A549 (cell line): ENCODE results near the gene TMPRSS4.

Experiments used
- BHLHE40 ChIP-seq: IDR thresholded peaks from 2 replicates; pipeline ENCODE4 v1.6.1; 2012; ENCODE audit warnings: low read depth, low read length, inconsistent platforms
- CTCF ChIP-seq: fragments of >200 bp; sonication (Bioruptor Twin); formaldehyde crosslinking; IDR thresholded peaks from 3 replicates; pipeline ENCODE4 v1.5.1; 2016
- EP300 ChIP-seq, 2 experiments: fragments of >200 bp; sonication (Bioruptor Twin); formaldehyde crosslinking; IDR thresholded peaks; 2 replicates in 1 of 2; 3 replicates in 1 of 2; pipeline ENCODE4 v1.6.1; 2016 to 2017
- MYC ChIP-seq: IDR thresholded peaks from 2 replicates; pipeline ENCODE4 v1.6.1; 2012; ENCODE audit warnings: mild to moderate bottlenecking, inconsistent platforms, low read length, improper control_type of control experiment, borderline replicate concordance
- NPAS2 ChIP-seq: fragments of 250-450 bp; sonication (Bioruptor Pico); IDR thresholded peaks from 2 replicates; pipeline ENCODE4 v1.8.0; 2022; ENCODE audit warnings: mild to moderate bottlenecking, moderate library complexity, borderline replicate concordance
- POLR2A ChIP-seq: IDR thresholded peaks from 2 replicates; pipeline ENCODE4 v1.6.1; 2012; ENCODE audit warnings: mild to moderate bottlenecking, low read length
- SMC3 ChIP-seq: fragments of >200 bp; sonication (Bioruptor Twin); formaldehyde crosslinking; IDR thresholded peaks from 3 replicates; pipeline ENCODE4 v1.6.1; 2018; ENCODE audit warnings: inconsistent platforms
- TF ChIP-seq, protein P1 (sequence below): fragments of 250-450 bp; sonication (Bioruptor Pico); IDR thresholded peaks from 2 replicates; pipeline ENCODE4 v1.5.0; 2021; ENCODE audit warnings: mild to moderate bottlenecking, moderate library complexity, borderline replicate concordance
- TF ChIP-seq, protein P2 (sequence below): fragments of 250-450 bp; sonication (Bioruptor Pico); IDR thresholded peaks from 2 replicates; pipeline ENCODE4 v1.5.0; 2020; ENCODE audit warnings: low read depth, mild to moderate bottlenecking, moderate library complexity
- TF ChIP-seq, protein P3 (sequence below): fragments of 200-600 bp; sonication (generic); IDR thresholded peaks from 2 replicates; pipeline ENCODE4 v1.6.1; 2016; ENCODE audit warnings: antibody characterized with exemption, mild to moderate bottlenecking, moderate library complexity

DNA sequence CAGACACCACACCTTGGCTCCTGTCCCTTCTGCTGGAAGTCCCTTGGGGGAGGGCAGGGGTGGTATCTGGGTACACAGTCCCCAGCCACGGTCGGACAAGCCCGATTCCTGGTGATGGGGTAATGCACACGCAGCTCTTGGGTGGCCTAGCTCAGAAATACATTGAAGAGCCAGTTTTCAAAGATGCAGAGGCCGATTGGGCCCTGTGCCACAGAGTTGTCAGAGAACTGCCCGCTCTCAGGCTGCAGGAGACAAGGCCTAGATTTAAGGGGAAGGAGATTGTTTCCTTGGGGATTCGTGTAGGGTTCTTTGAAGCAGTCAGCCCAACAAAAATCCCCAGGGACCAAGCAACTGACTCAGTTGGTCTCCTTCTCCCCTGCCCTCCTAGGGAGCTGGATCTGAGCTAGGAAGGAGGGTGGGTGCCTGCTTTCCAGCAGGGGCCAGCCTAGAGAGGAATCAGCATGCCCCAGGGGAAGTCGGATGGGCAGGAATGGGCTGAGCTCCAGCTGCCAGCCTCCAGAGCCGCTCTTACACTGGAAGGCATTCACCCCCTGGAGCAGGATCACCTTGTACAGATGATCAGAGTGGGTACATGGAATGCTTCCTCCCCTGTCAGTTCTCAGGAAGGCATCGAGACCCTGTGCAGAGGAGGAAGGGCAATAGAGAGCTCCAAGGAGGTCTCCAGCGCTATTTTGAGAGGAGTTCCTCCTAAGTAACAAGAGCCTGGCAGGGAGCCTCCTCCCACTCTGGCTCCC lies 79.1 kb downstream of the TMPRSS4 start:
- TF ChIP-seq SMC3 = no peak
- no peak for TF ChIP-seq CTCF
- TF ChIP-seq, protein P1, sequence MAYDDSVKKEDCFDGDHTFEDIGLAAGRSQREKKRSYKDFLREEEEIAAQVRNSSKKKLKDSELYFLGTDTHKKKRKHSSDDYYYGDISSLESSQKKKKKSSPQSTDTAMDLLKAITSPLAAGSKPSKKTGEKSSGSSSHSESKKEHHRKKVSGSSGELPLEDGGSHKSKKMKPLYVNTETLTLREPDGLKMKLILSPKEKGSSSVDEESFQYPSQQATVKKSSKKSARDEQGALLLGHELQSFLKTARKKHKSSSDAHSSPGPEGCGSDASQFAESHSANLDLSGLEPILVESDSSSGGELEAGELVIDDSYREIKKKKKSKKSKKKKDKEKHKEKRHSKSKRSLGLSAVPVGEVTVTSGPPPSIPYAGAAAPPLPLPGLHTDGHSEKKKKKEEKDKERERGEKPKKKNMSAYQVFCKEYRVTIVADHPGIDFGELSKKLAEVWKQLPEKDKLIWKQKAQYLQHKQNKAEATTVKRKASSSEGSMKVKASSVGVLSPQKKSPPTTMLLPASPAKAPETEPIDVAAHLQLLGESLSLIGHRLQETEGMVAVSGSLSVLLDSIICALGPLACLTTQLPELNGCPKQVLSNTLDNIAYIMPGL (CRISPR knock-in tag) = no peak
- no peak for TF ChIP-seq NPAS2 (CRISPR knock-in tag)
- TF ChIP-seq MYC = no peak
- no peak for TF ChIP-seq POLR2A
- TF ChIP-seq, protein P2, sequence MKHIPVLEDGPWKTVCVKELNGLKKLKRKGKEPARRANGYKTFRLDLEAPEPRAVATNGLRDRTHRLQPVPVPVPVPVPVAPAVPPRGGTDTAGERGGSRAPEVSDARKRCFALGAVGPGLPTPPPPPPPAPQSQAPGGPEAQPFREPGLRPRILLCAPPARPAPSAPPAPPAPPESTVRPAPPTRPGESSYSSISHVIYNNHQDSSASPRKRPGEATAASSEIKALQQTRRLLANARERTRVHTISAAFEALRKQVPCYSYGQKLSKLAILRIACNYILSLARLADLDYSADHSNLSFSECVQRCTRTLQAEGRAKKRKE (CRISPR knock-in tag) = no peak
- TF ChIP-seq BHLHE40 = no peak
- TF ChIP-seq EP300 (IDR thresholded peaks at IDR 0.05) = no peak
- TF ChIP-seq, protein P3, sequence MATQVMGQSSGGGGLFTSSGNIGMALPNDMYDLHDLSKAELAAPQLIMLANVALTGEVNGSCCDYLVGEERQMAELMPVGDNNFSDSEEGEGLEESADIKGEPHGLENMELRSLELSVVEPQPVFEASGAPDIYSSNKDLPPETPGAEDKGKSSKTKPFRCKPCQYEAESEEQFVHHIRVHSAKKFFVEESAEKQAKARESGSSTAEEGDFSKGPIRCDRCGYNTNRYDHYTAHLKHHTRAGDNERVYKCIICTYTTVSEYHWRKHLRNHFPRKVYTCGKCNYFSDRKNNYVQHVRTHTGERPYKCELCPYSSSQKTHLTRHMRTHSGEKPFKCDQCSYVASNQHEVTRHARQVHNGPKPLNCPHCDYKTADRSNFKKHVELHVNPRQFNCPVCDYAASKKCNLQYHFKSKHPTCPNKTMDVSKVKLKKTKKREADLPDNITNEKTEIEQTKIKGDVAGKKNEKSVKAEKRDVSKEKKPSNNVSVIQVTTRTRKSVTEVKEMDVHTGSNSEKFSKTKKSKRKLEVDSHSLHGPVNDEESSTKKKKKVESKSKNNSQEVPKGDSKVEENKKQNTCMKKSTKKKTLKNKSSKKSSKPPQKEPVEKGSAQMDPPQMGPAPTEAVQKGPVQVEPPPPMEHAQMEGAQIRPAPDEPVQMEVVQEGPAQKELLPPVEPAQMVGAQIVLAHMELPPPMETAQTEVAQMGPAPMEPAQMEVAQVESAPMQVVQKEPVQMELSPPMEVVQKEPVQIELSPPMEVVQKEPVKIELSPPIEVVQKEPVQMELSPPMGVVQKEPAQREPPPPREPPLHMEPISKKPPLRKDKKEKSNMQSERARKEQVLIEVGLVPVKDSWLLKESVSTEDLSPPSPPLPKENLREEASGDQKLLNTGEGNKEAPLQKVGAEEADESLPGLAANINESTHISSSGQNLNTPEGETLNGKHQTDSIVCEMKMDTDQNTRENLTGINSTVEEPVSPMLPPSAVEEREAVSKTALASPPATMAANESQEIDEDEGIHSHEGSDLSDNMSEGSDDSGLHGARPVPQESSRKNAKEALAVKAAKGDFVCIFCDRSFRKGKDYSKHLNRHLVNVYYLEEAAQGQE = no peak
